Measurements from ENCODE around the gene ZBTB40.

ZBTB40 gene

GRCh38 chr1:22462928-22463327 lies 11.3 kb downstream of the ZBTB40 start:
- Histone ChIP-seq H3K4me3 (ENCODE audit: insufficient read depth, low read length, poor library complexity, severe bottlenecking) (no peak overlapping the region), H4K20me1 (ENCODE audit: low read depth, low read length) (no peaks in the 10 kb centered on the region), H3K9me2 (replicated peaks; ENCODE audit: insufficient read depth, low read length) (no peaks in the 10 kb centered on the region), H3K79me2 (ENCODE audit: insufficient read depth, low read length) (peaks cover 49% of the 10 kb centered on the region), H3K36me3 (ENCODE audit: low read length) (no peaks in the 10 kb centered on the region; the same call in 1 of the 2 replicates), H3K27ac (ENCODE audit: low read depth, low read length) (no peak overlapping the region), H2AFZ (ENCODE audit: low read depth, low read length, severe bottlenecking) (no peak overlapping the region), H3K27me3 (ENCODE audit: low read length) (no peaks in the 10 kb centered on the region), H3F3A (ENCODE audit: insufficient read depth) (no peaks in the 10 kb centered on the region), H3K9me3 (ENCODE audit: insufficient read depth, low read length) (peaks cover 13% of the 10 kb centered on the region; the same call in 1 of the 2 replicates), H3K9ac (ENCODE audit: low read length) (no peak overlapping the region), H3K4me2 (ENCODE audit: low read depth, low read length, poor library complexity, severe bottlenecking) (no peak overlapping the region)
- TF ChIP-seq EZH2phosphoT487 (conservative IDR thresholded peaks at IDR 0.05; ENCODE audit: low read length) = no peak
- TF ChIP-seq CTCF (IDR thresholded peaks at IDR 0.05; ENCODE audit: insufficient read depth, low read length, poor library complexity, severe bottlenecking) = no peak

GRCh38 chr1:22465015-22465565 lies 13.4 kb downstream of the ZBTB40 start:
- TF ChIP-seq CTCF (IDR thresholded peaks at IDR 0.05; ENCODE audit: insufficient read depth, low read length, poor library complexity, severe bottlenecking) (no peak), EZH2phosphoT487 (conservative IDR thresholded peaks at IDR 0.05; ENCODE audit: low read length) (no peak)
- Histone ChIP-seq H4K20me1 (ENCODE audit: low read depth, low read length) (no peaks in the 10 kb centered on the region; the same call in 1 of the 2 replicates), H3F3A (ENCODE audit: insufficient read depth) (no peaks in the 10 kb centered on the region), H3K9me2 (replicated peaks; ENCODE audit: insufficient read depth, low read length) (no peaks in the 10 kb centered on the region), H3K9ac (ENCODE audit: low read length) (no peak overlapping the region), H3K36me3 (ENCODE audit: low read length) (no peaks in the 10 kb centered on the region), H3K27me3 (ENCODE audit: low read length) (no peaks in the 10 kb centered on the region), H3K4me2 (ENCODE audit: low read depth, low read length, poor library complexity, severe bottlenecking) (no peak overlapping the region), H3K4me3 (ENCODE audit: insufficient read depth, low read length, poor library complexity, severe bottlenecking) (no peak overlapping the region), H3K27ac (ENCODE audit: low read depth, low read length) (no peak overlapping the region), H2AFZ (ENCODE audit: low read depth, low read length, severe bottlenecking) (no peak overlapping the region), H3K79me2 (ENCODE audit: insufficient read depth, low read length) (peaks cover 66% of the 10 kb centered on the region), H3K9me3 (ENCODE audit: insufficient read depth, low read length) (peaks cover 13% of the 10 kb centered on the region; the same call in 1 of the 2 replicates)

- Histone ChIP-seq H3K4me3 (ENCODE audit: insufficient read depth, low read length, poor library complexity, severe bottlenecking) (no peak overlapping the region), H3F3A (ENCODE audit: insufficient read depth) (no peaks in the 10 kb centered on the region)
- TF ChIP-seq EZH2phosphoT487 (conservative IDR thresholded peaks at IDR 0.05; ENCODE audit: low read length) = no peak
- TF ChIP-seq CTCF (IDR thresholded peaks at IDR 0.05; ENCODE audit: insufficient read depth, low read length, poor library complexity, severe bottlenecking) = no peak
These were observed 14.0 kb downstream of the ZBTB40 start for GRCh38 chr1:22465671-22466070.

More at GRCh38 chr1:22465671-22466070, 14.0 kb downstream of the ZBTB40 start:
- Histone ChIP-seq H3K79me2 (ENCODE audit: insufficient read depth, low read length) (peaks cover 67% of the 10 kb centered on the region), H3K9me3 (ENCODE audit: insufficient read depth, low read length) (peaks cover 13% of the 10 kb centered on the region; the same call in 1 of the 2 replicates), H3K36me3 (ENCODE audit: low read length) (no peaks in the 10 kb centered on the region), H3K27me3 (ENCODE audit: low read length) (no peaks in the 10 kb centered on the region), H3K27ac (ENCODE audit: low read depth, low read length) (no peak overlapping the region), H2AFZ (ENCODE audit: low read depth, low read length, severe bottlenecking) (no peak overlapping the region), H3K9me2 (replicated peaks; ENCODE audit: insufficient read depth, low read length) (no peaks in the 10 kb centered on the region), H4K20me1 (ENCODE audit: low read depth, low read length) (no peaks in the 10 kb centered on the region; the same call in 1 of the 2 replicates), H3K4me2 (ENCODE audit: low read depth, low read length, poor library complexity, severe bottlenecking) (no peak overlapping the region), H3K9ac (ENCODE audit: low read length) (no peak overlapping the region)
